Measurements from ENCODE around the gene DYNLT5.
"Not testable (repeated sequence)": the region's sequence is repeated elsewhere in the genome, so short reads cannot be mapped to it uniquely, and the experiment has no call there.

DYNLT5 gene

GRCh38 chr1:66752000-66752592, at the start of gene DYNLT5:
Gene DYNLT5, plus strand, starts transcription at chr1:66752459. Its CDS starts 2,200 bp downstream, at chr1:66754659.
- peak; percentile 78 for DNase-seq

- DNase-seq: no peak
Measured at GRCh38 chr1:66704177-66704875, 47.9 kb upstream of the DYNLT5 start.

- DNase-seq: no peak
Measured at GRCh38 chr1:66705110-66705509, 47.1 kb upstream of the DYNLT5 start.

GRCh38 chr1:66711420-66711819, 40.8 kb upstream of the DYNLT5 start:
- DNase-seq: no peak

GRCh38 chr1:66712839-66713238, 39.4 kb upstream of the DYNLT5 start:
- DNase-seq: no peak

- DNase-seq: no peak
Measured at GRCh38 chr1:66723985-66724384, 28.3 kb upstream of the DYNLT5 start.

GRCh38 chr1:66725885-66726665, 26.2 kb upstream of the DYNLT5 start:
- peak; percentile 71 for DNase-seq

GRCh38 chr1:66728021-66728420, 24.2 kb upstream of the DYNLT5 start:
- DNase-seq: no peak

- not testable (repeated sequence) for DNase-seq
Measured at GRCh38 chr1:66728716-66729115, 23.5 kb upstream of the DYNLT5 start.

GRCh38 chr1:66729119-66729518, 23.1 kb upstream of the DYNLT5 start:
- peak; percentile 65 for DNase-seq

GRCh38 chr1:66729523-66729922, 22.7 kb upstream of the DYNLT5 start:
- DNase-seq: no peak

GRCh38 chr1:66730462-66730861, 21.8 kb upstream of the DYNLT5 start:
- no peak for DNase-seq

- no peak for DNase-seq
Measured at GRCh38 chr1:66731170-66731865, 20.9 kb upstream of the DYNLT5 start.

GRCh38 chr1:66732407-66733166, 19.7 kb upstream of the DYNLT5 start:
- peak; percentile 41 for DNase-seq

GRCh38 chr1:66733348-66734017, 18.8 kb upstream of the DYNLT5 start:
- no peak for DNase-seq

GRCh38 chr1:66734531-66734930, 17.7 kb upstream of the DYNLT5 start:
- not testable (repeated sequence) for DNase-seq

GRCh38 chr1:66737836-66738235, 14.4 kb upstream of the DYNLT5 start:
- no peak for DNase-seq

- DNase-seq: peak; percentile 68
Measured at GRCh38 chr1:66739401-66740157, 12.7 kb upstream of the DYNLT5 start.

GRCh38 chr1:66745451-66745850, 6.8 kb upstream of the DYNLT5 start:
- DNase-seq: no peak

- no peak for DNase-seq
Measured at GRCh38 chr1:66747501-66747900, 4.8 kb upstream of the DYNLT5 start.

GRCh38 chr1:66750577-66750976, 1.7 kb upstream of the DYNLT5 start:
- peak; percentile 66 for DNase-seq

Data from KG1 (cell line).